ENCODE results near the gene MEP1A.
"Not testable (repeated sequence)": the region's sequence is repeated elsewhere in the genome, so short reads cannot be mapped to it uniquely, and the experiment has no call there.

GRCh38 chr6:46774736-46775135, 18.5 kb upstream of the MEP1A start:
- not testable (repeated sequence) for TF ChIP-seq POLR2AphosphoS5, CTCF (IDR thresholded peaks at IDR 0.05)
